ENCODE measurements around the gene GRIK1.

DNA sequence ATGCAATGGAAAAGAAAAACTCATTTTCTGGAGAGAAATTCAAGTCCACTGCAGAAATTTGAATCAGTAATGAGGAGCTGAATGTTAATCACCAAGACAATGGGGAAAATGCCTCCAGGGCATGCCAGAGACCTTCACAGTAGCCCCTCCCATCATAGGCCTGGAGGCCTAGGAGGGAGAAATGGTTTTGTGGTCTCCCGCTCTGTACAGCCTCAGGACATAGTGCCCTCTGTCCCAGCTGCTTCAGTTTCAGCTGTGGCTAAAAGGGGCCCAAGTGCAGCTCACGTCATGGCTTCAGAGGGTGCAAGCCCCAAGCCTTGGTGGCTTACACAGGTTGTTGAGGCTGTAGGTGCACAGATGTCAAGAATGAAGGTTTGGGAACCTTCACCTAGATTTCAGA, 223.0 kb downstream of the GRIK1 start:
- no peak for TF ChIP-seq POLR2A (IDR thresholded peaks at IDR 0.05)
- TF ChIP-seq CTCF (IDR thresholded peaks at IDR 0.05): no peak

Data from tibial nerve (tissue), 3 donors.